Measurements from ENCODE around the gene AK5.

AK5 gene

GRCh38 chr1:77546890-77547289 lies 265.1 kb downstream of the AK5 start:
- H3K9me3 ChIP-seq (replicated peaks in 1 of 2; ENCODE audit: control insufficient read depth in 2 of 2, insufficient read depth in 1 of 2, low read depth in 1 of 2, low read length in 2 of 2) = no peaks in the 10 kb centered on the region
- H2AFZ ChIP-seq (ENCODE audit: low read length) = no peak overlapping the region
- H3K27me3 ChIP-seq (ENCODE audit: control insufficient read depth in 3 of 3, insufficient read depth in 3 of 3, low read depth in 1 of 3, low read length in 3 of 3) = no peaks in the 10 kb centered on the region
- no peak overlapping the region for H2BK120ac ChIP-seq (ENCODE audit: low read depth, low read length)
- H3K4me1 ChIP-seq (ENCODE audit: control insufficient read depth in 2 of 2, insufficient read depth in 1 of 2, low read depth in 1 of 2, low read length in 2 of 2) = peaks cover 0 to 6% of the 10 kb centered on the region in 2 donors
- no peak overlapping the region for H2BK5ac ChIP-seq (ENCODE audit: low read length)
- H3K14ac ChIP-seq (ENCODE audit: low read length) = no peak overlapping the region
- no peaks in the 10 kb centered on the region for H3K79me1 ChIP-seq (ENCODE audit: low read depth, low read length)
- H3K4me3 ChIP-seq (ENCODE audit: low read length in 2 of 2) = no peak overlapping the region
- WGBS, 2 donors (ENCODE audit: extremely low coverage in 2 of 2, insufficient read length in 2 of 2, insufficient replicate concordance in 1 of 2) = no CpG with 5 or more reads among the region's 3 CpGs
- H3K18ac ChIP-seq (ENCODE audit: low read length) = no peak overlapping the region
- no peak overlapping the region for H3K23ac ChIP-seq (ENCODE audit: low read depth, low read length, poor library complexity)
- H4K8ac ChIP-seq (ENCODE audit: low read depth, low read length) = no peak overlapping the region
- no peak overlapping the region for H3K9ac ChIP-seq (ENCODE audit: low read depth, low read length, poor library complexity)
- H2BK12ac ChIP-seq (ENCODE audit: low read length) = no peak overlapping the region
- DNase-seq (ENCODE audit: low spot score) = no peak
- H3K27ac ChIP-seq (replicated peaks; ENCODE audit: low read length) = no peak overlapping the region
- no peak overlapping the region for H4K91ac ChIP-seq (ENCODE audit: low read depth, low read length, poor library complexity)
- H3K36me3 ChIP-seq (replicated peaks in 1 of 2; ENCODE audit: control insufficient read depth in 2 of 2, insufficient read depth in 2 of 2, low read length in 2 of 2) = no peaks in the 10 kb centered on the region
- no peak overlapping the region for H3K4me2 ChIP-seq (ENCODE audit: insufficient read depth, low read length, poor library complexity, severe bottlenecking)
- H2BK15ac ChIP-seq (ENCODE audit: low read length) = no peak overlapping the region
- H2AK5ac ChIP-seq (ENCODE audit: low read depth, low read length) = no peak overlapping the region
- no peak overlapping the region for H3K4ac ChIP-seq (ENCODE audit: low read length)

DNA sequence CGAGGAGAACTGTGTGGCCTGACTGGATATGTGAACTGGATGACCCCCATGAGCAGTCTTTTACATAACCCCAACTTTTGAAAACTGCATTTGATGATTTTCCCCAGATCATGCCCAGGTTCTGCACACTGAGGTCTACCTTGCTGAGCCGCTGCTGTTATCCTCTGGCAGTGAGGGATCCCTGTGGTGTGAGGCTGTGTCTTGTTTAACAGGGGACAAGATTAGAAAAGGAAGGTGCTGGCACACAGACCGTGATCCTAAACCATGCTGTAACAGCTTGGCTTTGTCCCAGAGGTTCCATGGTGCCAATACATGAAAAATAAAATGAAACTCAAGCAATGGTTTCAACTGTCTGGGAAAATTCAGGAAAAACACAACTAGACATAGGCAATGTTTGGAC lies 266.5 kb downstream of the AK5 start:
- Histone ChIP-seq H3K4me3 (ENCODE audit: low read length in 2 of 2) (no peak overlapping the region), H2AFZ (ENCODE audit: low read length) (no peak overlapping the region), H3K27me3 (ENCODE audit: control insufficient read depth in 3 of 3, insufficient read depth in 3 of 3, low read depth in 1 of 3, low read length in 3 of 3) (no peaks in the 10 kb centered on the region), H3K4me2 (ENCODE audit: insufficient read depth, low read length, poor library complexity, severe bottlenecking) (no peak overlapping the region), H2BK15ac (ENCODE audit: low read length) (no peak overlapping the region), H3K9ac (ENCODE audit: low read depth, low read length, poor library complexity) (no peak overlapping the region), H3K79me1 (ENCODE audit: low read depth, low read length) (no peaks in the 10 kb centered on the region), H4K8ac (ENCODE audit: low read depth, low read length) (no peak overlapping the region), H3K23ac (ENCODE audit: low read depth, low read length, poor library complexity) (no peak overlapping the region), H4K91ac (ENCODE audit: low read depth, low read length, poor library complexity) (no peak overlapping the region), H2AK5ac (ENCODE audit: low read depth, low read length) (no peak overlapping the region), H2BK120ac (ENCODE audit: low read depth, low read length) (no peak overlapping the region), H3K9me3 (replicated peaks in 1 of 2; ENCODE audit: control insufficient read depth in 2 of 2, insufficient read depth in 1 of 2, low read depth in 1 of 2, low read length in 2 of 2) (no peaks in the 10 kb centered on the region), H3K4ac (ENCODE audit: low read length) (no peak overlapping the region), H2BK5ac (ENCODE audit: low read length) (no peak overlapping the region), H3K27ac (replicated peaks; ENCODE audit: low read length) (no peak overlapping the region), H3K36me3 (replicated peaks in 1 of 2; ENCODE audit: control insufficient read depth in 2 of 2, insufficient read depth in 2 of 2, low read length in 2 of 2) (no peaks in the 10 kb centered on the region), H3K4me1 (ENCODE audit: control insufficient read depth in 2 of 2, insufficient read depth in 1 of 2, low read depth in 1 of 2, low read length in 2 of 2) (peaks cover 0 to 6% of the 10 kb centered on the region in 2 donors), H3K18ac (ENCODE audit: low read length) (no peak overlapping the region), H2BK12ac (ENCODE audit: low read length) (no peak overlapping the region), H3K14ac (ENCODE audit: low read length) (no peak overlapping the region)
- no CpG with 5 or more reads among the region's 3 CpGs for WGBS, 2 donors (ENCODE audit: extremely low coverage in 2 of 2, insufficient read length in 2 of 2, insufficient replicate concordance in 1 of 2)
- no peak for DNase-seq (ENCODE audit: low spot score)

GRCh38 chr1:77550135-77550534 lies 268.3 kb downstream of the AK5 start:
- H3K4ac ChIP-seq (ENCODE audit: low read length) = no peak overlapping the region
- no peaks in the 10 kb centered on the region for H3K36me3 ChIP-seq (replicated peaks in 1 of 2; ENCODE audit: control insufficient read depth in 2 of 2, insufficient read depth in 2 of 2, low read length in 2 of 2)
- H3K9me3 ChIP-seq (replicated peaks in 1 of 2; ENCODE audit: control insufficient read depth in 2 of 2, insufficient read depth in 1 of 2, low read depth in 1 of 2, low read length in 2 of 2) = no peaks in the 10 kb centered on the region
- no peak overlapping the region for H3K9ac ChIP-seq (ENCODE audit: low read depth, low read length, poor library complexity)
- no peak overlapping the region for H3K4me2 ChIP-seq (ENCODE audit: insufficient read depth, low read length, poor library complexity, severe bottlenecking)
- no peak overlapping the region for H3K27ac ChIP-seq (replicated peaks; ENCODE audit: low read length)
- H2AK5ac ChIP-seq (ENCODE audit: low read depth, low read length) = no peak overlapping the region
- H3K27me3 ChIP-seq (ENCODE audit: control insufficient read depth in 3 of 3, insufficient read depth in 3 of 3, low read depth in 1 of 3, low read length in 3 of 3) = no peaks in the 10 kb centered on the region
- H2BK120ac ChIP-seq (ENCODE audit: low read depth, low read length) = no peak overlapping the region
- H2BK12ac ChIP-seq (ENCODE audit: low read length) = no peak overlapping the region
- no peak overlapping the region for H2AFZ ChIP-seq (ENCODE audit: low read length)
- peaks cover 0 to 6% of the 10 kb centered on the region in 2 donors for H3K4me1 ChIP-seq (ENCODE audit: control insufficient read depth in 2 of 2, insufficient read depth in 1 of 2, low read depth in 1 of 2, low read length in 2 of 2)
- no peak overlapping the region for H3K4me3 ChIP-seq (ENCODE audit: low read length in 2 of 2)
- H4K91ac ChIP-seq (ENCODE audit: low read depth, low read length, poor library complexity) = no peak overlapping the region
- H3K79me1 ChIP-seq (ENCODE audit: low read depth, low read length) = no peaks in the 10 kb centered on the region
- no peak overlapping the region for H2BK15ac ChIP-seq (ENCODE audit: low read length)
- no CpG with 5 or more reads among the region's 5 CpGs for WGBS, 2 donors (ENCODE audit: extremely low coverage in 2 of 2, insufficient read length in 2 of 2, insufficient replicate concordance in 1 of 2)
- no peak for DNase-seq (ENCODE audit: low spot score)
- no peak overlapping the region for H4K8ac ChIP-seq (ENCODE audit: low read depth, low read length)
- no peak overlapping the region for H3K18ac ChIP-seq (ENCODE audit: low read length)
- H2BK5ac ChIP-seq (ENCODE audit: low read length) = no peak overlapping the region
- no peak overlapping the region for H3K23ac ChIP-seq (ENCODE audit: low read depth, low read length, poor library complexity)
- H3K14ac ChIP-seq (ENCODE audit: low read length) = no peak overlapping the region

GRCh38 chr1:77552626-77553025 lies 270.8 kb downstream of the AK5 start:
- H2BK15ac ChIP-seq (ENCODE audit: low read length) = no peak overlapping the region
- no peak overlapping the region for H3K4me3 ChIP-seq (ENCODE audit: low read length in 2 of 2)
- no CpG with 5 or more reads among the region's 1 CpG for WGBS, 2 donors (ENCODE audit: extremely low coverage in 2 of 2, insufficient read length in 2 of 2, insufficient replicate concordance in 1 of 2)
- no peaks in the 10 kb centered on the region for H3K36me3 ChIP-seq (replicated peaks in 1 of 2; ENCODE audit: control insufficient read depth in 2 of 2, insufficient read depth in 2 of 2, low read length in 2 of 2)
- H3K27ac ChIP-seq (replicated peaks; ENCODE audit: low read length) = no peak overlapping the region
- H2AFZ ChIP-seq (ENCODE audit: low read length) = no peak overlapping the region
- H2BK12ac ChIP-seq (ENCODE audit: low read length) = no peak overlapping the region
- H3K9me3 ChIP-seq (replicated peaks in 1 of 2; ENCODE audit: control insufficient read depth in 2 of 2, insufficient read depth in 1 of 2, low read depth in 1 of 2, low read length in 2 of 2) = no peaks in the 10 kb centered on the region
- H3K9ac ChIP-seq (ENCODE audit: low read depth, low read length, poor library complexity) = no peak overlapping the region
- no peak overlapping the region for H3K14ac ChIP-seq (ENCODE audit: low read length)
- no peak overlapping the region for H2AK5ac ChIP-seq (ENCODE audit: low read depth, low read length)
- no peak overlapping the region for H3K18ac ChIP-seq (ENCODE audit: low read length)
- H2BK5ac ChIP-seq (ENCODE audit: low read length) = no peak overlapping the region
- H2BK120ac ChIP-seq (ENCODE audit: low read depth, low read length) = no peak overlapping the region
- no peak for DNase-seq (ENCODE audit: low spot score)
- no peaks in the 10 kb centered on the region for H3K79me1 ChIP-seq (ENCODE audit: low read depth, low read length)
- no peaks in the 10 kb centered on the region for H3K4me1 ChIP-seq (ENCODE audit: control insufficient read depth in 2 of 2, insufficient read depth in 1 of 2, low read depth in 1 of 2, low read length in 2 of 2)
- no peak overlapping the region for H4K91ac ChIP-seq (ENCODE audit: low read depth, low read length, poor library complexity)
- no peak overlapping the region for H3K4me2 ChIP-seq (ENCODE audit: insufficient read depth, low read length, poor library complexity, severe bottlenecking)
- no peak overlapping the region for H3K4ac ChIP-seq (ENCODE audit: low read length)
- H3K23ac ChIP-seq (ENCODE audit: low read depth, low read length, poor library complexity) = no peak overlapping the region
- no peaks in the 10 kb centered on the region for H3K27me3 ChIP-seq (ENCODE audit: control insufficient read depth in 3 of 3, insufficient read depth in 3 of 3, low read depth in 1 of 3, low read length in 3 of 3)
- H4K8ac ChIP-seq (ENCODE audit: low read depth, low read length) = no peak overlapping the region
